ENCODE measurements around the gene ZNF32. TPM values are rescaled to one million over a fixed set of nuclear protein-coding genes. Genes with fewer than 3 reads are reported as not detected.

Gene ZNF32
- total RNA-seq, 6 experiments from 2014 or later: 10.9 to 20.4 (median 15.3) TPM

DNA sequence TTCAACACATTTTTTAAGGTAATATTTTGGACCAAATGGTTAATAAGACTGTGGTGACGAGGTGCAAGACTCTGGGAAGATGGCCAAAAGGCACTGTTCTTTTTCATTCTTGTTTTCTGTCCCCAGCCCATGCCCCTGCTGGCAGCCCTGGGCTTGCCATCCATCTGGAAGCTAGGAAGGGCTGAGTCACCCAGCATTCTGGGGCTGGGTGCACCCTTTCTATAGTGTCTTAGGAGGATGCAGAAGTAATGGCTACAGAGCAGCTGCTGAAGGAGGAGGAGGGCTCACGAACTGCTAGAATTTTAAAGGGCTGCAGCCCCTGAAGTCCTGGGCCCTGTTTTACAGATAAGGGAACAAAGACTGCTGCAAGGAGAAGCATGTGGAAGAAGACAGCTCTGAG lies 42.8 kb upstream of the ZNF32 start:
- Histone ChIP-seq H3K27me3 (no peaks in the 10 kb centered on the region), H3K36me3 (no peaks in the 10 kb centered on the region), H3K4me3 (no peak overlapping the region), H3K27ac (no peak overlapping the region), H3K9me3 (no peaks in the 10 kb centered on the region), H3K4me1 (peaks cover 0 to 16% (median 0%) of the 10 kb centered on the region in 4 donors)
- ATAC-seq (no peak), DNase-seq (no peak)
- intact Hi-C loops (cut with DNase I): loop anchor here in 1 of 2 donors (5.0 kb wide), 1 partner anchor 696 kb away; the partner anchor contains the start of gene CXCL12
- TF ChIP-seq POLR2A (IDR thresholded peaks at IDR 0.05): no peak
- TF ChIP-seq, protein P1, sequence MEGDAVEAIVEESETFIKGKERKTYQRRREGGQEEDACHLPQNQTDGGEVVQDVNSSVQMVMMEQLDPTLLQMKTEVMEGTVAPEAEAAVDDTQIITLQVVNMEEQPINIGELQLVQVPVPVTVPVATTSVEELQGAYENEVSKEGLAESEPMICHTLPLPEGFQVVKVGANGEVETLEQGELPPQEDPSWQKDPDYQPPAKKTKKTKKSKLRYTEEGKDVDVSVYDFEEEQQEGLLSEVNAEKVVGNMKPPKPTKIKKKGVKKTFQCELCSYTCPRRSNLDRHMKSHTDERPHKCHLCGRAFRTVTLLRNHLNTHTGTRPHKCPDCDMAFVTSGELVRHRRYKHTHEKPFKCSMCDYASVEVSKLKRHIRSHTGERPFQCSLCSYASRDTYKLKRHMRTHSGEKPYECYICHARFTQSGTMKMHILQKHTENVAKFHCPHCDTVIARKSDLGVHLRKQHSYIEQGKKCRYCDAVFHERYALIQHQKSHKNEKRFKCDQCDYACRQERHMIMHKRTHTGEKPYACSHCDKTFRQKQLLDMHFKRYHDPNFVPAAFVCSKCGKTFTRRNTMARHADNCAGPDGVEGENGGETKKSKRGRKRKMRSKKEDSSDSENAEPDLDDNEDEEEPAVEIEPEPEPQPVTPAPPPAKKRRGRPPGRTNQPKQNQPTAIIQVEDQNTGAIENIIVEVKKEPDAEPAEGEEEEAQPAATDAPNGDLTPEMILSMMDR (IDR thresholded peaks at IDR 0.05): no peak
- 37% methylated on average over 2 of the region's 2 CpGs for WGBS (ENCODE audit: insufficient coverage, low coverage, low lambda C conversion rate, missing lambda C conversion rate)

DNA sequence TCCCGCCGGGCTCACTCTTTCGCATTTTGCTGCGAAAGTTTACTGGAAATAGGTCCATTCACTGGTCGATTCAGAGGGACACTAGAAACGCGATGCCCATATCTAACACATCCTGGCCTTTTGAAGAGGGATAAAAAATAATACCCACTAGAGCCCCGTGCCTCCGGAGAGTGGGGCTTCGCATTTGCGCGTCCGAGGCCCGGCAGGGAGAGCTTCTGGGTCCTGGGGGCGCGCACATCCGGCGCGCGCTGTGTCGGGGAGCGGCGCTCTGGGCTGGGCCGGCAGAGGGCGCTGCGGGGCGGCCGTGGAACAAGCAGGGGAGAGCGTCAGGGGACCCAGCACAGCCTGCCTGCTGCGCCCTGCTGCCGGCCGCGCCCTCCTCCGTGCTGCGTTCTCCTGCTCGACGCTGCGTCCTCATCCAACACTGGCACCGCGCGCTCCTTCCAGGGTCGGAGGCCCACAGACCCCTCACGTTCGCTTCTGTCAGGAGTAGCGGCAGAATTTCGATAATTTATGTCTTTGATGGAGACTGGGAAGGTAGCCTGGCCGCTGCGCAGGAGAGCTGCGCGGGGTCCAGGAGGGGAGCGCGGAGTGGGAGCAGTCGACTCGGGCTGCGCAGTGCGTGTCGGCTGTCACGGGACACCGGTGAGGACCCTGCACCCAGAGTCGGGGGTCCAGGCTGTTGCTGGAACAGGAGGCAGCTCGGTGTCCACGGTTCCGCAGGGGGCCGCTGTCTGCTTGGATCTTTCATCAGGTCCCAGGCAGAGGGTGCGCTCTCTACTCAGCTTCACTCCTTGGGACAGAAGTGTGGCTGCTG lies 41.5 kb upstream of the ZNF32 start:
- Histone ChIP-seq H3K27me3 (no peaks in the 10 kb centered on the region), H3K27ac (peak overlapping the region; percentile 37 to 66 (median 63)), H3K36me3 (no peaks in the 10 kb centered on the region), H3K9me3 (no peaks in the 10 kb centered on the region), H3K4me1 (peaks cover 0 to 26% (median 0%) of the 10 kb centered on the region in 4 donors), H3K4me3 (peak overlapping the region; percentile 49 to 64 (median 59))
- intact Hi-C loops (cut with DNase I): loop anchor here in 1 of 2 donors (5.0 to 10.0 kb wide), 2 partner anchors 355 to 697 kb away; partner anchors contain the start of gene CXCL12
- DNase-seq (peak; percentile 86 to 88 (median 87)), ATAC-seq (peak; percentile 95 to 97 (median 96))
- WGBS (ENCODE audit: insufficient coverage, low coverage, low lambda C conversion rate, missing lambda C conversion rate): 2% methylated on average over 15 of the region's 65 CpGs
- TF ChIP-seq, protein P1 (IDR thresholded peaks at IDR 0.05): peak; percentile 75 to 89 (median 87)
- TF ChIP-seq POLR2A (IDR thresholded peaks at IDR 0.05): peak; percentile 14

DNA sequence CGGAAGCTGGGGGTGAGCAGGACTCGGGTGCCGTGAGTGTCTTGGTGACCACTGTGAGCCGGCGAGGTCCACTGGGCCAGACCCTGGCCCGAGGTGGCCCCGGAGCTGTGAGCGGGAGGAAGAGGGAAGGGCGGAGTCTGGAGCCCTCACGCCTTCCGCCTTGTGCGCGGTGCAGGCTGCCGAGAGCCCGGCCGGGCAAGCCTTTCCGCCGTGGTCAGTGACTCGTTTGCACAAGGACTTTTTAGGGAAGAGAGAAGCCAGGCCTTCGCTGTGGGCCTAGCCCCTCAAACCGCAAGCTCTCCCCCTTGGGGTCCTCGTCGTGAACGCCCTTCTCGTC lies 40.9 kb upstream of the ZNF32 start:
- H3K27me3 ChIP-seq: no peaks in the 10 kb centered on the region

DNA sequence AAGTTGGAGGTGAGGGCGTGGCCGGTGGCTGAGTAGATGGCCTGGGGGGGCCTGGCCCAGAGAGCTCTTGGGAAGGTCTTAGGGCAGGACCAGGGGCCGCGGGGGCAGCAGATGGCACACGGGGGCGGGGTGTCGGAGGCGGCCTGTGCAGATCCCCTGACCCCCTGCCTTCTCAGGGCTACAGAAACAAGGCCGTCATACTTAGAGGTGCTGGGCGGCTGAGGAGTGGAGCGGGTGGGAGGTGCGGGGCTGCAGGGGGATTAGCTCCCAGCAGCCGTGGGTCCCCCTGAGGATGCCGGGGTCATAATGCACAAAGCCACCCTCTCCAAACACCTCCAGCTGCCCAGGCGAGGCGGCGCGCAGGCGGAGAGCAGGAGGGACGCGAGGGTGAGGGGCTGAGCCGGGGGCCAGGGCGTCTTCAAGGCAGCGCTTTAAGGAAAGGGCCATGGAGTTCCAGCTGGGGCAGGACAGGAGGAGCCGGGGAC lies 40.4 kb upstream of the ZNF32 start:
- H3K36me3 ChIP-seq: no peaks in the 10 kb centered on the region
- no peak for TF ChIP-seq POLR2A (IDR thresholded peaks at IDR 0.05)
- TF ChIP-seq, protein P1 (IDR thresholded peaks at IDR 0.05): no peak
- no peak overlapping the region for H3K27ac ChIP-seq
- no peaks in the 10 kb centered on the region for H3K27me3 ChIP-seq
- ATAC-seq (no peak), DNase-seq (no peak)
- intact Hi-C loops (cut with DNase I): loop anchor here in 1 of 2 donors (10.0 kb wide), 1 partner anchor 356 kb away; no protein-coding TSS in a partner anchor
- 30% methylated on average over 5 of the region's 25 CpGs for WGBS (ENCODE audit: insufficient coverage, low coverage, low lambda C conversion rate, missing lambda C conversion rate)
- H3K4me3 ChIP-seq: peak overlapping the region; percentile 49 to 64 (median 59)
- peaks cover 0 to 33% (median 0%) of the 10 kb centered on the region in 4 donors for H3K4me1 ChIP-seq
- H3K9me3 ChIP-seq: no peaks in the 10 kb centered on the region

More for the DNA sequence above, 40.9 kb upstream of the ZNF32 start:
- Histone ChIP-seq H3K4me1 (peaks cover 0 to 32% (median 0%) of the 10 kb centered on the region in 4 donors), H3K9me3 (no peaks in the 10 kb centered on the region), H3K27ac (peak overlapping the region; percentile 1 to 66 (median 63)), H3K36me3 (no peaks in the 10 kb centered on the region), H3K4me3 (peak overlapping the region; percentile 49 to 64 (median 59))
- intact Hi-C loops (cut with DNase I): loop anchor here in 1 of 2 donors (10.0 kb wide), 1 partner anchor 355 kb away; no protein-coding TSS in a partner anchor
- ATAC-seq: peak; percentile 76 to 85 (median 78)
- TF ChIP-seq POLR2A (IDR thresholded peaks at IDR 0.05): no peak
- TF ChIP-seq, protein P1 (IDR thresholded peaks at IDR 0.05): no peak
- WGBS (ENCODE audit: insufficient coverage, low coverage, low lambda C conversion rate, missing lambda C conversion rate): 0% methylated on average over 5 of the region's 25 CpGs
- DNase-seq: peak; percentile 64 to 79 (median 70)
